Thyroid gland (tissue), 4 donors: ENCODE measurements around the gene CTNNB1.

Source experiments
- POLR2A ChIP-seq, 2 donors: fragments of 450-650 bp; IDR thresholded peaks; one replicate each; pipeline ENCODE4 v1.6.1; 2017; ENCODE audit warnings: antibody characterized with exemption in 2 of 2, mild to moderate bottlenecking in 2 of 2, moderate library complexity in 1 of 2
- TF ChIP-seq, protein P1 (sequence below), 6 experiments: fragments of 200-600 bp in 3 of 6; fragments of 450-650 bp in 3 of 6; sonication (generic) in 3 of 6; IDR thresholded peaks; one replicate each; pipeline ENCODE4 v1.5.1; 2016 to 2019; ENCODE audit warnings: antibody characterized with exemption in 6 of 6, mild to moderate bottlenecking in 2 of 6, inconsistent platforms in 1 of 6, moderate library complexity in 1 of 6

- TF ChIP-seq, protein P1, sequence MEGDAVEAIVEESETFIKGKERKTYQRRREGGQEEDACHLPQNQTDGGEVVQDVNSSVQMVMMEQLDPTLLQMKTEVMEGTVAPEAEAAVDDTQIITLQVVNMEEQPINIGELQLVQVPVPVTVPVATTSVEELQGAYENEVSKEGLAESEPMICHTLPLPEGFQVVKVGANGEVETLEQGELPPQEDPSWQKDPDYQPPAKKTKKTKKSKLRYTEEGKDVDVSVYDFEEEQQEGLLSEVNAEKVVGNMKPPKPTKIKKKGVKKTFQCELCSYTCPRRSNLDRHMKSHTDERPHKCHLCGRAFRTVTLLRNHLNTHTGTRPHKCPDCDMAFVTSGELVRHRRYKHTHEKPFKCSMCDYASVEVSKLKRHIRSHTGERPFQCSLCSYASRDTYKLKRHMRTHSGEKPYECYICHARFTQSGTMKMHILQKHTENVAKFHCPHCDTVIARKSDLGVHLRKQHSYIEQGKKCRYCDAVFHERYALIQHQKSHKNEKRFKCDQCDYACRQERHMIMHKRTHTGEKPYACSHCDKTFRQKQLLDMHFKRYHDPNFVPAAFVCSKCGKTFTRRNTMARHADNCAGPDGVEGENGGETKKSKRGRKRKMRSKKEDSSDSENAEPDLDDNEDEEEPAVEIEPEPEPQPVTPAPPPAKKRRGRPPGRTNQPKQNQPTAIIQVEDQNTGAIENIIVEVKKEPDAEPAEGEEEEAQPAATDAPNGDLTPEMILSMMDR (IDR thresholded peaks at IDR 0.05) = no peak
- no peak for TF ChIP-seq POLR2A (IDR thresholded peaks at IDR 0.05)
Observed at GRCh38 chr3:41234823-41235721, 35.8 kb downstream of the CTNNB1 start.
